LNCaP clone FGC (cell line): Measurements from ENCODE around the gene H2BK1.

Experiments used
- DNase-seq: peaks from one replicate; pipeline ENCODE4 v3.0.0-alpha.2; 2011; ENCODE audit warnings: low read depth
- H3K4me3 ChIP-seq: 2 replicates; pipeline ENCODE4 v1.5.1; 2011; ENCODE audit warnings: mild to moderate bottlenecking, low read depth, low read length, control low read depth
- CTCF ChIP-seq: IDR thresholded peaks from 2 replicates; pipeline ENCODE4 v1.5.1; 2012; ENCODE audit warnings: mild to moderate bottlenecking; ENCODE audit not compliant: control insufficient read depth, insufficient read depth; ENCODE audit errors: extremely low read depth

Gene H2BK1

DNA sequence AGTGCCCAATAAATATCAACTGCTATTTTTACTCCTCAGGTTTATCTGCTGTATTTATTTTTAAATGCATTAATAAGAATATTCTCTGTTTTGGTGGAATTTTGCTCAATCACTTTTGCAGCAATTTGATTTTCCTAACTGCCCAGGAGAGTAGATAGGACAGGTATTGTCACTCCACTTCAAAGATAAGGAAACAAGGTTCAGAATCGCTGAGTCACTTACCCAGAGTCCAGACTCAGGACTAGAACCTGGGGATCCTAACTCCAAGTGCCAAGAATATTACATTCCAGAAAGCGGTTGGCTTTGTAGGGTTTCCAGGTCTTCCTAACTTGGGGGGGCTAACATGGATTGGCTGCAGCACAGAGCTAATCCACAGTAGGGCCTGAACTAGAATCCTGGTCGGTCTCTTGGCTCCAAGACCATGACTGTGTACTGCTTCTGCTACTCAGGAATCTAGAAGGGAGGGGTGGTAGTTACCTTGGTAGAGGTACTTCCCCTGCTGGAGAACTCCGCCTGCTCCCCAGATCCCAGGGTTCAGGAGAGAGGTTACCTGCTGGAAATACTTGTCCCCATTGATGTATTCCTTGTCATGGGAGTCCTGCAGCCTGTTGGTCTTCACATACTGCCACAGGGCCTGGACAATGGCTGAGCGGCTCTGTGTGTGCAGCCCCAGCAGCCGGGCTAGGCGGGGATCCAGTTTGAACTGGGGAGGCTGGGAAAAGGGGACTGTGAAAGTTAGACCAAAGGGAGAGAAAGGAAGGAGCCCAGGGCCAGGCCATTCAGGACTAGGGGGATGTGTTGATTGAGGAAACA lies 30.9 kb upstream of the H2BK1 start:
- no peak for TF ChIP-seq CTCF
- no peak for DNase-seq
- no peak overlapping the region for H3K4me3 ChIP-seq

DNA sequence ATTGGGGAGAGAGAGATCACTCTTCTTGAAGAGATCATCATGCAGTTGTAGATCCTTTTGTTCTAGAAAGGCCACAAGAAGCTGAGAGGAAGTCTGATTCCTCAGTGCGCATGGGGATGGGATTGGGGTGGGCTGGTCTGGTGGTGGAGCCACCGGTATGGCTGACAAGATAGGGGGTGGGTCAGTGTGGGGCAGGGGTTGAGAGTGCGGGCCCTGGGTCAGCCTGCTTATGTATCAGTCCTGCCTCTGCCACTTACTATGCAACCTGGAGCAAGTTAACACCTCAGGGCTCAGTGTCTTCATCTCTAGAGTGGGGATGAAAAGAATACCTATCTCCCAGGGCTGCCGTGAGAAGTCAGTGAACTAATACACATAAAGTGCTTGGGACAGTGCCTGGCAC lies 30.2 kb upstream of the H2BK1 start:
- no peak for DNase-seq
- TF ChIP-seq CTCF = no peak
- no peak overlapping the region for H3K4me3 ChIP-seq

GRCh38 chr7:151239837-151240459 lies 29.7 kb upstream of the H2BK1 start:
- TF ChIP-seq CTCF = no peak
- H3K4me3 ChIP-seq = no peak overlapping the region
- DNase-seq = no peak

DNA sequence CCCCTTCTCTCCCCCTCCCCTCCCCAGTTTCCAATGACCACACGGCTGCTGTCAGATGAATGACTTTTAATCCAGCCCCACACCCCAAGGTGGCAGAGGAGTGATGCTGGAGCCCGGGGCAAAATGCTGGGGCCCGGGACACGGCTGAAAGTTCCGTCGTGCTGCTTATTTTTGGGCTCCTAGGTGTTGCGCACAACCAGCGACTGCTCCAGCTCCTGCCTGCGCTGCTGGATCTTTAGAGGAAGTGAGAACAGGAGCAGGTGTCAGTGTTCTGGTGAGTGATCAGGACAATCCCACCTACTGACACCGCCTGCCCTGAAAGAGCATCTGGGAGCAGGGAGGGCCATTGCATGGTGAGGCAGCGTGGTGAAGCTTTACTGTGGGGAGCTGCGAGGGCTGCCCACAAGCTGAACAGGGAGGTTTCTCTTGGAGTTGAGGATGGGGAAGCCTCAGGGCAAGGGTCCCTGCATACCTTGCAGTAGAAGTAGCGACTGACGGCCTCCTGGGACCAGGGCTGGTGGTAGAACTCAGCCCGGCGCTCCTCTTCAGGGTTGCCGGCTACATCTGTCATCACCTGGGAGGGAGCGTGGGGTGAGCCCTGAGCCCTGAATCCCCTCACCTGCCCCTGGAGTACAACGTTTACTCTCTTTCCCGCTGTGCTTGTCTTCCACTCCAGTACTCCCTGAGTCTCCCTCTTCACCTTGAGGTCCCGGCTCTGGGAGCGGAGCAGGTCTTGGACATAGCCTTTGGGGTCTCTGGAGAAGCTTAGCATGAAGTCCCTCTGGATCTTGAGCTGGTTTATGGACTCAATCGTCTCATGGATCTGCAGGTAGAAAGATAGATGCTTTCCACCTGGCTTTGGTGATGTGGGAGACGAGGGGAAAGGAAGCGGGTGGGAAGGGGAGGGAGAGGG lies 28.9 kb upstream of the H2BK1 start:
- TF ChIP-seq CTCF = no peak
- no peak for DNase-seq
- no peak overlapping the region for H3K4me3 ChIP-seq

GRCh38 chr7:151238190-151238810 lies 28.0 kb upstream of the H2BK1 start:
- DNase-seq = no peak
- no peak for TF ChIP-seq CTCF
- no peak overlapping the region for H3K4me3 ChIP-seq
